IPS-NIHi7 (cell line): ENCODE data around the gene ST6GALNAC3.
"Not testable (repeated sequence)": the region's sequence is repeated elsewhere in the genome, so short reads cannot be mapped to it uniquely, and the experiment has no call there.

Experiments
- DNase-seq: peaks from one replicate; pipeline ENCODE4 v3.0.0; 2012; ENCODE audit warnings: mixed read lengths; ENCODE audit errors: extremely low spot score

The ST6GALNAC3 gene

DNA sequence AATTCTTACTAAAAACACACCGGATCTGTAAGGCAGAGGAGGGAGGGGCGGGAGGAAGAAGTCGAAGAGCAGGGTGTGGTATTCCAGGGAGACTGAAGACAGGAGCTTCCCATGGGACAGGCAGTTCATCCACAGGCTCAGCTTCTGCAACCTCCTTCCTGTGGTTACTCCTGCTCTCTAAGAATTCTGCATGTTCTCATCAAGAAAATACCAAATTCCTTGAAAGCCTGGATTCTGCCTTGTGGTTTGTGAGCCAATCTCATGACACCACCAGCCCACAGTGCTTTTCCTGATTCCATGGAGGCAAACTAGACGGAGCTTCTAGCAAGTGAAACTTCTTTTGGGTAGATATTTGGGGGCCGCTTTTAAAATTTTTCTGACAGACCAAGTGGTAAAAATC, 1.1 kb upstream of the ST6GALNAC3 start:
- DNase-seq, result no peak

DNA sequence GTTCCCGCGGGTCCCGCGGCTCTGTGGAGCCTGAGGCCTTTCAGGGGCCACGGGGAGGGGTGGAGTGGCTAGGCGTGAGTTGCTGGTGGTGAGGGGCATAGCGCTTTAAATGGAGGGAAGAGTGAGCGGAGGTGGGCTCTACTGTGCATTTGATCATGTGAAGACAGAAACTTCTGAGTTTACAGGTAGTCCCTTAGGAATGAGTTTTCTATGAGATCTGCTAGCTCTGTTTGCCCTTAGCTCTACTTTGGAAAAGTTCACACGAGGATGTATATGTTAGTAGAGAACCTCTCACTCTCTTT, 593 bp downstream of the ST6GALNAC3 start:
- DNase-seq, result no peak

DNA sequence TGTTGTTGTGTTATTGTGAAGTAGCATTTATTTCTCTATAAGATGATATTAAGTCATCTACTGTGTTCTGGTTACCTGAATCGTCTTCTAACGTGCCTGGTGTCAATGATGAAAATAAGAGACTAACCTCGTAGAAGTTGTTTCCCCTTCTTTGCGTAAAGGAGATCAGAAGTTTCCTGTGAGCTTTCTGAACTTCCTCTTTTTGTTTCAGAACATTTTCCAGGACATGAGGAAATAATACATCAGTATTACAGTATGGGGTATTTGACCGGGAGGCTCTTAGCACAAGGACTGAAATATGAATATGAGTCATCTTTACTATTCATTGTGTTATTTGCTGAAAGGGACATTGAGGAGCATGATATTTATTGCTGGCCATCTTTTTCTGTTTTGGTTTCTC, 1.3 kb downstream of the ST6GALNAC3 start:
- no peak for DNase-seq

DNA sequence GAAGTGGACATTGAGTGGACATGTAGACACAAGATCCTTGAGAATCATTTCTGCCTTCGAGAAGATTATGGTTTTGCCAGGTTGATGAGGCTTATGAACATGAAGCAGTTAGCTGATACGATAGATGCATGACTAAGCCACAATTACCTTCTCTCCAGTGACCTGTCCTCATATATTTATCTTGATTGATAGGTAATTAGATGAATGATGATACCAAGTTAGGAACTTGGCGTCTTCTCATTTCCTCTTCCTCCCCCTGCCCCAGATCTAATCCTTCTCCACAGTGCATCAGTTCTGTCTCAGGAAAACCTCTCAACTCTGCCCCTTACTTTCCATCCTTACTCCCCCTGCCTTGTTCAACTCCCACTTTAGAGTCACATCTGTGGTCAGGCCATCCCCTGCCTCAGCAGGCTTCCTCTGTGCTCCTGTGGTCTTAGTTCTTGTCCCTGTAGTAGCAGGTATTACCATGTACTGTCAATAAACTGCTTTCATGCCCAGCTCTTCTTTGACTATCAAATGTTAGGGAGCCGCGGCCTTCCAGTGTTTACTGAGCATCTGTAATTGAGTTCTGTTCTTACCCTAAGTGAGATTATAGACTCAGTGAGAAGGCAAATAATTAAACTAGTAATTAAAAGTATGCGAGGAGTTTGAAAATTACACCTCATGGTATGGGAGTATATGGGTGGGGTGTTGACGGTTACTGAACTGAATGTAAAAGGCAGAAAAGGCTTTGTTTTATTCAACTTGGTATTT, 5.1 kb downstream of the ST6GALNAC3 start:
- no peak for DNase-seq

DNA sequence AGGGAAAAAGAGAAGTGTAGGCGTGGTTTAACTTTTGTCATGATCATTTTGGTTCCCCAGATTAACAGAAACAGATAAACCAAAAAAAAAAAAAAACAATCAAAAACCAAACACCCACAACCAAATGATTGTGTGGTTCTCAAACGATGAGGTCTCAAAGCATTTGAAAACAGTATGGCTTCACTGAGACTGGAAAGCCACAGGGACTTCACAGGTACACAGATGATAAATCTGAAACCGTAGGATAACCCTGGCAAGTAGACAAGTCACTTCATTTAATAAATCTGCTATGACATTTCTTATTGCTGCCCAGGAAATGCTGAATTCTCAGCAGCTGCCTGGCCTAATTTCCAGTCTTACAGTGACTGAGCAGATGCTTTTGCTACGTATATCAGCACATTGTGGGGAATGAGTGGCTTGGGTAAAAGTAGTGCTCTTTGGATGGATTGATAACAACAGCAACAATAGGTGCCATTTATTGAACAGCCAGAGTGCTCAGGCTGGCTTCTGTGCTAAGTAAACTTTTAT, 6.1 kb downstream of the ST6GALNAC3 start:
- DNase-seq, result no peak

DNA sequence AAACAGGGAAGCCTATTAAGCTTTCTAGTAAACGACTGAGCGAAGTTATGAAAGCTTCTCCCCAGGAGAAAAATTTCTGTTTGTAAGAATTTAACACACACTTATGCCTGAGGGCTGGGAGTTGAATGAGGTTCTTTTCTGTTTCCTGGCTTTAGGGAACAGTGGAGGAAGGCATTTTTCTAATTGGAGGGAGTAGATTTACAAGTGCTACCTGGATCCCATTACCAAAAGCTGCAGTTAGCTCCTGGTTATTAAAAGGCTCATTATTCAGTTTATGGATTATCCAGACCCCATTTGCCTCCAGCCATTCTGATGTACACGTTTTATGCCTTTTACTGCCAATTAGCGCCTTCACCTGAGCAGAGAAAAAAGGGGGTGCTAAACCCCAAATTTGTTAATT, 7.5 kb downstream of the ST6GALNAC3 start:
- DNase-seq, result no peak

DNA sequence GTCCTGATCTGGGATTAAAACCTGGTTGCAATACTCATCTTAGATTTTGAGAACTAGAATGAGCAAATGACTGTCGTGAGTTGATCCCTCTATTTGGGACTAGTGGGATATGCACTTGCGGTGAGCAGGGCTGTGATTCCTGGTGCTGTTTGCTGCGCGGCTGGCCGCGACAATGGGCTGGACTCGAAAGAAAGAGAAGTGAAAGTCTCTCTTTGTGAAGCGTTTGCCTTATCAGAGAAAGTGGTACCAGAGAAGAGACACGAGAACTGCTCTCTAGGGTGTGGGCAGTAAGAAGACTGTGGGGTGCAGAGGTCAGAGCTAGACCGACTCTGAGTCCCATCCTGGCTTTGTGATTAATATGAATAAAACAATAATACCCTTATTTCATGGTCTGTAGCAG, 8.6 kb downstream of the ST6GALNAC3 start:
- DNase-seq, result no peak

DNA sequence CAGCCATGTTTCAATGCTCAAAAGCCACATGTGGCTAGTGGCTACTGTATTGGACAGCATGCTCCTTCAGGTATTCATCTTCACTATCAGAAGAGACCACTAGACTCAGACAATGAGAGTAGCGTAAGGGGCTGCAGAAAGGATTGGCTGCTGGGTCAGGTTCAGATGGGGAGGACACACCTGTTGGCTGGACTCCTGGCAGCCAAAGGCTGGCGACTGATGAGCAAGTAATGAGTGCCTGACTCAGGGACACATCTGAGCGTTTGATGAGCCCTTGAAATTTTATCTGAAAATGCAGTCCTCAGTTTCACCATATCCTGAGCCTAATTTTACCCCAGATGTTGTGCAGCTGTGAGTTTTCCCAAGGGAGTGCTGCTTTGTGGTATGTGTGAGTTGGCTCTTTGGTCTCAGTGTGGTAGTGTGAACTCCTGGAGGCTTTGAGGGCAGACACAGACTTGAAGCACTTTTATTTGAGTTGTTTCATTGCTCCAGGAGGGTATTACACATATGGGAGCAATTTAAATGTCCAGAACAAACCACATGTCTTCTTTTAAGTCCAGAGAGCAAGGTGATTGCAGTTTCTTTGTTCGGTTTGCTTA, 9.6 kb downstream of the ST6GALNAC3 start:
- DNase-seq, result no peak

DNA sequence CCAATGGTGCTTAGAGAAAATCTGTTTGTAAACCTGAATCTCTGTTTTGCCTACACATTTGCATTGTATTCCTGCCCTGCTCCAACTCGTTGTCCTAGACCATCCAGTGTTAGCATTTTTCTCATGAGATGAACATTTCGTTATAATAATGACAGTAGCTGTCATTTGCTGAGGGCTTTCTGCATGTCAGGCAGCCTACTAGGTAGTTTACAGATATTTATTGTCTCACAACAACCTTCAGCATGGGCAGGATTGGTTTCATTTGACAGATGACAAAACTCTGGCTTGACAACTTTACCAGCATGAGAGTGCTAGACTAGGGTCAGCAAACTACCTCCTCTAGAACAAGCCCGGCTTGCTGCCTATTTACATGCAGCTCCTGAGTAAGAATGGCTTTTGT, 10.1 kb downstream of the ST6GALNAC3 start:
- DNase-seq, result no peak

DNA sequence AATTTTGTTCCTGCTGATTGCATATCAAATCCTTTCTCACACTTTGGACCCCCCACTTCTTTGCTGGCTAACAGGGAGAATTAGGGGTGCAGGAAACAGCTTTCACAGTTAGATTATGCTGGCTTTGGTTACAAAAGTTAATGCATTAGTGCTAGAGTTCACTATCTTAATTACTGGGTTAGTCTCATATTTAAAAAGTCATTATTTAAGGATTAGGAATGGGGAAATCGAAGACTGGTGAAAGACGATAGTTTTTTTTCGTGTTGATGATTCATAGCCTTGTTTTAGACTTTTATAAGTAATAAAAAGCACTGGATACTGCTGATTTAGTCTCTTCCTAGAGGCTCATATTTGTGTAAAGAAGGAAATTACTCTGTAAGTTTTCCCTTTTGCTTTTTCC, 11.6 kb downstream of the ST6GALNAC3 start:
- no peak for DNase-seq

DNA sequence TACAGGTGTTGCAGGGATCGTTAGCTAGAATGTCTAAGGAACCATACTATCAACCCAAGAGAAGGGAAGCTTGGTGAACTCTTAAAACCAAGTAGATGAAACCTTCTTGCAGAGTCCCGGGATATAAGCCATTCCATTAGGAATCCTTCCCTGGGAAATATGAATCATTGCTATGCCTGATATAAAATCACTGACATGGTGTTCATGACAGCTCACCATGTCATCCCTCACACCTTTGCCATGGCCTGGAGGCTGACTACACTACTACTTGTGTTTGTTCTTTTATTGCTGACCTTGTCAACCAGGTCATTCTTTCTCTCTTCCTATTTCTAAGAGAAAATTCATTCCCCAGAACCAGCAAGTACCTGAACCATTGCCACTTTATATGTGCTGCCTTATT, 12.1 kb downstream of the ST6GALNAC3 start:
- DNase-seq, result no peak

DNA sequence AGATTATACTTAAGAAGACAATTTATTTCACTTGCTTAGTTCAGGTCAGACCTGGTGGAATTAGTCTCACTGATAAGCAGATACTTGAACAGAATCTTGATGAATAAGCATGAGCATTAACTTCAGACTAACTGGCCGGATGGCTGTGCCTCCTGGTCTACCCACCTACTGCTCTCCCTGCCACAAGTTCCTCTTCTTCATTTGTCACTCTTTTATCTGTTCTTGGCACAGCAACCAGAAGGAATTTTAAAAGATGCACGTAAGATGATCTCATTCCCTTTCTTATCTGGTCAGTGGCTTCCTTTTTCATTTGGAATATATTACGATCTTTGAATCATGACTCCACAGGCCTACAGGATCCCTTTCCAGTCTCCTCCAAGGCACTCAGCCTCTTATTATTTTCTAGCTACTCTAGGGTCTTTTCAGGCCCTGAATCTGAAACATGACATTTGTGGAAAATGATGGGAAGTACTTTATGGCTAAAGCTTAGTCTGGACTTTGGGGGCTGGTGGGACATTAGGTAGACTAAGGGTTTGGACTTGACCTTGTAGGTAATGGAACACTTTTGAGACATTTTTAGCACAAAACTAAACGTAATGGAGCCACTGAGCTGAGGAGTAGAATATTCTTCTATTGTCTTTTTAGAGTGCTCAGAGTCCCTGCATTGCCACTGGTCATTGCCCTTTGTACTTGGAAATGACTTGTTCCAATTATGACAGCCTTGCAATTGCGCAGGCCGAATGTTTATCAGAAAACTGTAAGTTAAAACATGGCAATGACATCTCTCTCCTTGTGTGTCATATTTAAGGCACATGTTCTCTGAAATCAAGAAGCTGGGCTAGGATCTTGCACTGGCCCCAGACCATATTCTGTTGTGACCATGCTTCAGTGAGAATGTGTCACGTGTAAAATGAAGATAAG, 16.0 kb downstream of the ST6GALNAC3 start:
- no peak for DNase-seq

DNA sequence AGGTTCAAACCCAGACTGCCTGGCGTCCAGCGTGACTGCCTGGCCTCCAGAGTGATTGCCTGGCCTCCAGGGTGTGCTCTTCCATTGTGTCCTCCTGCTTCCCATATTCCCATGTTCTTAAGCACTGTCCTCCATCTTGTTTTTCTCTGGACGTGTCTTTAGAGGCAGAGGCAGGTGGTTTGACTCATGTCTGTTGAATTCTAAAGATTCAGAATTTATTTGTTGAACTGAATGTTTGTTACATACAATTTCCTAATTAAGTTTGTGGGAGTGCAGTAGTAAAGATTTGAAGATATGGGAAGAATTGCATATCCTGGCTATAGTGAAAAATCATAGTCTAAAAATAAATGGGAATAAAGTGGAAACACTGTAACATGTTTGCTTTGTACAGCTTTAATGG, 18.3 kb downstream of the ST6GALNAC3 start:
- DNase-seq, result no peak

DNA sequence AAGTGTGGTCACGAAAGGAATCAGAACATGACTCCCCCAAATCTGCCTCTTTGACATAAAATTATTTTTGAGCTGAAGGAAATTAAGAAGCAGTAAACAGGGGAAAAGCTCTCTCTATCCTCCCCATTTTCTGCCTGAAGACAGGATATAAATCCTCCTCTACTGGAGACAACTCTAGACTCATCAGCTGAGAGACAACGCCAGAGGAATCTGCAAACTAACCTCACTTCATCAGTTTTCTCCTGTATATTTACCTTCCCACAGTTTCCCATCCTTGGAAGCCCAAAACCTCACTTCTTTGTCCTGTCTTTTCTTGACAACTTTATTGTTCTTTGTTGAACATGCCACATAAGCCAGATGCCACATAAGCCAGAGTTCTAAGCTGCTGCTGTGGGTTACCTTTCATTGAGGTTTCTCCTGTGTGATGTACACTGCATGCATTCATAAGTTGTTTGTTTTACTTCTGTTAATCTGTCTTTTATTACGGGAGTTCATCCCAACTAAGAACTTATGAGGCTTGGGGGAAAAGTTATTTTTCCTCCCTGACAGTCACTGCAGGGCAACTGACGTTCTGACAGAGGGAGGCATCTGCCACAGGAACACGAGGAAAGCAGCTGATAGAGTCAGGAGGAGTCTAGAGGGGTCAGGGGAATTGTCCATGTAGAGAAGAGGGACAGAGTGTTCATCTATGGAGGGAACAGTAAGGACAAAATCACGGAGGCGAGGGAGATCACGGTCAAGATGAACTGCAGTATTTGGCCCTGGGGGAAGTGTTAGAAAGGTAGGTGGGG, 19.2 kb downstream of the ST6GALNAC3 start:
- no peak for DNase-seq

DNA sequence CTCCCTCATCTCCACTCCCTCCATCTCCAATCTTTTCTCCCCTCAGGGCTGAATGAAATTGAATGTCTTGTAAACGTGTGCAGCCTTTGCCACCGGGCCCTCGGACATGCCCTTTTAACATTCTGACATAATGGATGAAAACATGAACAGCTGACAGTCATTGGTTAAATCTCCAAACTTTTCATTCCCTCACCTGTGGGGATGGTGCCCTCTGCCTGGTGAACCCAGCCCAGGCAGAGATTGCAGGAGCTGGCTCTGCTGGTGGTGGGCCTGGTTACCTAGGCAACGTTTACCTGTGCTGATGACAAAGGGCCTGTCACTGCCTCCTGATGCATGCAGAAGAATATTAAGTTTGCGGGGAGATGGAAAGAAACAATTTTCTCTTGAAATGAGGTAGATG, 21.3 kb downstream of the ST6GALNAC3 start:
- DNase-seq, result peak; percentile 70

DNA sequence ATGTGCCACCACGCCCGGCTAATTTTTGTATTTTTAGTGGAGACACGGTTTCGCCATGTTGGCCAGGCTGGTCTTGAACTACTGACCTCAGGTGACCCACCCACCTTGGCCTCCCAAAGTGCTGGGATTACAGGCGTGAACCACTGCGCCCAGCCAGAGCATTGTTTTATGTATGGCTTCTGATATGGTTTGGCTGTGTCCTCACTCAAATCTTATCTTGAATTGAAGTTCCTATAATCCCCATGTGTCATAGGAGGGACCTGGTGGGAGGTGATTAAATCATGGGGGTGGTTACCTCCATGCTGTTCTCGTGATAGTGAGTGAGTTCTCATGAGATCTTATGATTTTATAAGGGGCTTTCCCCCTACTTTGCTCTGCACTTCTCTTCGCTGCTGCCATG, 22.5 kb downstream of the ST6GALNAC3 start:
- DNase-seq, result not testable (repeated sequence)

DNA sequence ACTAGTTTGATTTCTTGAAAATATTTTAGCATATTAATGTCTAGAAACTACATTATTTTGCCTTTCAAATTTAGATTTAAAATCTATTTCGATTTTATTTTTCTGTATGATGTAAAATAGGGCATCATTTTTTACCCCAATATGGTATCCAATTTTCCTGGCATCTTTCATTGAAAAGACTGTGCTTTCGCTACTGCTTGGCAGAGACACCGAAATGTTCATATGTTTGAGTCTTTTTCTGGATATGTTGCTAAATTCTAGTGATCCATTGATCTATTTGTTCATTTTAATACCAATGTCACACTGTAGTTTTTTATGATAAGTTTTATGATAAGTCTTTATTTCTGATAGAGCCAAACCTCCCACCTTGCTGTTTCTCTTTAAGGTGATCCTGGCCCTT, 24.3 kb downstream of the ST6GALNAC3 start:
- no peak for DNase-seq

DNA sequence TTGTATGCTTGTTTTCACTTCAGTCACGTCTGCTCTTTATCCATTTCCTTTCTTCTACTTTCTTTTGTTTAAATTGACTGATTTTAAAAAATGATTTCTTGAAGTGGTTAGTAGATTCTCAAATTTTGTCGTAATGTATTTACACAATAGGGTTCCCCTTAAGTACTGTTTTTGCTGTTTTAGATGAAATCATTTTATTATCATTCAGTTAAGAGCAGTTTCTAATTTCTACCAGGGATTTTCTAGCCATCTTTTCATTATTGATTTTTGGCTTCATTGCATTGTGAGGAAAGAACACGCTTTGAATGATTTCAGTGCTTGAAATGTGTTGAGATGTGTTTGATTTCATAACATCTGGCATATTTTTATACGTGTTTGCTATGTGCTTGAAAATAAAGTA, 27.0 kb downstream of the ST6GALNAC3 start:
- no peak for DNase-seq

DNA sequence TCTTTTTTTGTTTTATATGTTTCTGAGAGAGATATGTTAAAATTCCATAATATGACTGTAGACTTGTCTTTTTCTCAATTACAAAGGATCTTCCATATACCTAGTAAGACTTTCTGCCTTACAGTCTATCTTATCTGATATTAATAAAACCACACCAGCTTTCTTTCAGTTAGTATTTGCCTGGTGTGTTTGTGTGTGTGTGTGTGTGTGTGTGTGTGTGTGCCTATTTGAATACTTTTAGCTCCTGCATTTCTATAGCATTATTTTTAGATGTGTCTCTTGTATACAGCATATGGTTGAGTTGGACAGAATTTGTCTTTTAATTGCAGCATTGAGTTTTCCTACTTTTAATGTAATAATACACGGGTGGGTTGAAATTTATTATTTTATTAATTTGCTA, 27.5 kb downstream of the ST6GALNAC3 start:
- no peak for DNase-seq

DNA sequence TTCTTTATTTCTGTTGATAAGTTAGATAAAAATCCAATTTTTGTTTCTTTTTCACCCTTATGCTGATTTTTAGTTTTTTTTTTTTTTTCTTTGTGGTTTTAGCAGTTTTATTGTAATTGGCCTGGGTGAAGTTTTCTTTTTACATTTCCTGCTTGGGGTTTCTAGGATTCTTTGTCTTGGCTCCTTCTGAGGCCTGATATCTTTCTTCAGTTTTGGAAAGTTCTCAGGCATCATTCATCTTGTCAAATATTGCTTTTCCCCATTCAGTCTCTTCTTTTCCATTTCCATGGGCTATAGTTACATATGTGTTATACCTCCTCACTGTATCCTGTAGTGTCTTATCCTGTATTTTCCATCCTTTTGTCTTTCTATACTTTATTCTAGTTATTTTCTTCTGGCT, 28.5 kb downstream of the ST6GALNAC3 start:
- no peak for DNase-seq

DNA sequence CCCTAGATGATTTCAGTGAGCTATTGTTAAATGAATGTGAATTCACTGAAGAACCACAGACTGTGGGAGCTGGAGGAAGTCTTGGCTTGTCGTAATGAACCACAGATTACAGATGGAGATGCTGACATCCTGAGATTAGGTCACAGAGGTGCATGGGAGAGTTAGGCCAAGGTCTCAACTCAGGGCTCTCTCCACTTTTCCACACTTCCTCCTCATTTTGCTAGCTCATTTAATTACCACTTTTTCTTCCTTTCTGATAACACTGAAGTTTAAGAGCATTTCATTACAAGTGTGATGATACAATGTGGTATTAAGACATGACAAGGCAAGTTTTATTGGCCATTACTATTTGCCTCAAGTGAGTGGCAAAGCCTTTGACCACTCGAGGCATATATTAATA, 30.8 kb downstream of the ST6GALNAC3 start:
- no peak for DNase-seq

DNA sequence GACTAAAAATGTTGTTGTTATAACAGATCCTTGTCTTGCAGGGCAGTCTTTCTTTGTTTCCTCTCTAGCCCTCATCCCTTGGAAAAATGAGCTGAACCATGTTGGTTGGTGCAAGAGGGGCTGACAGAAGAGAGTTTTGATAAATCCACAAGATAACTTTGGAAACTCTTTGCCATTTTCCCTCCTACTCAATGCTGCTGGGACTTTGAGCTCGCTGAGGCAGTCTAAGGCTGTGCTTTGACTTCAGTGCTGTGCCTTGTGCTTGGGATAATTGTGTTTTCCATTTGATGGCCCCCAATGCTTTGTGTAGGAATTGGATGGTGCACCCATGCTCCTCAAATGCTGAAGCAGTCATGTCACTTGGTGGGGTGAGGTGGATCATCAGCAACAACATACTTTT, 31.7 kb downstream of the ST6GALNAC3 start:
- no peak for DNase-seq
